ENCODE measurements around the gene ZNF232.
"Not testable (repeated sequence)": the region's sequence is repeated elsewhere in the genome, so short reads cannot be mapped to it uniquely, and the experiment has no call there.

ZNF232 gene

GRCh38 chr17:5133311-5133710 lies 21.6 kb upstream of the ZNF232 start:
- Histone ChIP-seq H4K20me1 (ENCODE audit: insufficient read depth, low read length) (no peaks in the 10 kb centered on the region), H3K27me3 (replicated peaks; ENCODE audit: insufficient read depth, low read length) (peaks cover 11% of the 10 kb centered on the region; the same call in 1 of the 2 replicates), H3K36me3 (replicated peaks; ENCODE audit: insufficient read depth, low read length) (no peaks in the 10 kb centered on the region), H3K4me2 (ENCODE audit: low read depth, low read length) (no peak overlapping the region), H3K4me1 (ENCODE audit: low read length) (no peaks in the 10 kb centered on the region), H3K9me2 (replicated peaks; ENCODE audit: insufficient read depth, low read length) (no peaks in the 10 kb centered on the region), H3K9me3 (replicated peaks; ENCODE audit: insufficient read depth, low read length) (no peaks in the 10 kb centered on the region), H3K4me3 (ENCODE audit: low read length) (no peak overlapping the region), H3F3A (ENCODE audit: insufficient read depth, low read length) (no peaks in the 10 kb centered on the region), H3K27ac (ENCODE audit: low read length) (no peak overlapping the region), H2AFZ (ENCODE audit: low read length) (no peak overlapping the region), H3K79me2 (ENCODE audit: low read length) (no peaks in the 10 kb centered on the region), H3K9ac (ENCODE audit: low read length) (no peak overlapping the region)
- TF ChIP-seq EZH2 (optimal IDR thresholded peaks at IDR 0.05; ENCODE audit: low read depth, low read length), result no peak
- no peak for TF ChIP-seq CTCF (IDR thresholded peaks at IDR 0.05; ENCODE audit: low read length)
- no peak for TF ChIP-seq EZH2phosphoT487 (IDR thresholded peaks at IDR 0.05; ENCODE audit: low read length)
- no peak for DNase-seq

- not testable (repeated sequence) for H3K9me3 ChIP-seq (replicated peaks; ENCODE audit: insufficient read depth, low read length); H3K4me2 ChIP-seq (ENCODE audit: low read depth, low read length); H2AFZ ChIP-seq (ENCODE audit: low read length); H3K27ac ChIP-seq (ENCODE audit: low read length); H3F3A ChIP-seq (ENCODE audit: insufficient read depth, low read length); DNase-seq; H3K36me3 ChIP-seq (replicated peaks; ENCODE audit: insufficient read depth, low read length); H3K4me1 ChIP-seq (ENCODE audit: low read length); H3K9ac ChIP-seq (ENCODE audit: low read length); H3K9me2 ChIP-seq (replicated peaks; ENCODE audit: insufficient read depth, low read length); H4K20me1 ChIP-seq (ENCODE audit: insufficient read depth, low read length); H3K79me2 ChIP-seq (ENCODE audit: low read length); H3K4me3 ChIP-seq (ENCODE audit: low read length)
- peaks cover 14% of the 10 kb centered on the region for H3K27me3 ChIP-seq (replicated peaks; ENCODE audit: insufficient read depth, low read length)
Observed at GRCh38 chr17:5132503-5133225, 21.0 kb upstream of the ZNF232 start.

GRCh38 chr17:5131799-5132502 lies 20.3 kb upstream of the ZNF232 start:
- not testable (repeated sequence) for H3K9me2 ChIP-seq (replicated peaks; ENCODE audit: insufficient read depth, low read length); H3K27ac ChIP-seq (ENCODE audit: low read length); H3K4me3 ChIP-seq (ENCODE audit: low read length); H3F3A ChIP-seq (ENCODE audit: insufficient read depth, low read length); H3K4me2 ChIP-seq (ENCODE audit: low read depth, low read length); H3K9ac ChIP-seq (ENCODE audit: low read length); H3K79me2 ChIP-seq (ENCODE audit: low read length); H3K9me3 ChIP-seq (replicated peaks; ENCODE audit: insufficient read depth, low read length); H3K36me3 ChIP-seq (replicated peaks; ENCODE audit: insufficient read depth, low read length); H3K4me1 ChIP-seq (ENCODE audit: low read length); H2AFZ ChIP-seq (ENCODE audit: low read length); H4K20me1 ChIP-seq (ENCODE audit: insufficient read depth, low read length); DNase-seq
- H3K27me3 ChIP-seq (replicated peaks; ENCODE audit: insufficient read depth, low read length), result peaks cover 18% of the 10 kb centered on the region

GRCh38 chr17:5131146-5131715 lies 19.6 kb upstream of the ZNF232 start:
- H3K4me1 ChIP-seq (ENCODE audit: low read length), result no peaks in the 10 kb centered on the region
- H4K20me1 ChIP-seq (ENCODE audit: insufficient read depth, low read length), result no peaks in the 10 kb centered on the region
- no peaks in the 10 kb centered on the region for H3F3A ChIP-seq (ENCODE audit: insufficient read depth, low read length)
- H3K36me3 ChIP-seq (replicated peaks; ENCODE audit: insufficient read depth, low read length), result no peaks in the 10 kb centered on the region
- no peak overlapping the region for H3K9ac ChIP-seq (ENCODE audit: low read length)
- TF ChIP-seq CTCF (IDR thresholded peaks at IDR 0.05; ENCODE audit: low read length) (no peak), EZH2phosphoT487 (IDR thresholded peaks at IDR 0.05; ENCODE audit: low read length) (no peak), EZH2 (optimal IDR thresholded peaks at IDR 0.05; ENCODE audit: low read depth, low read length) (no peak)
- H3K9me3 ChIP-seq (replicated peaks; ENCODE audit: insufficient read depth, low read length), result no peaks in the 10 kb centered on the region
- H3K9me2 ChIP-seq (replicated peaks; ENCODE audit: insufficient read depth, low read length), result no peaks in the 10 kb centered on the region
- no peak overlapping the region for H3K4me2 ChIP-seq (ENCODE audit: low read depth, low read length)
- H3K79me2 ChIP-seq (ENCODE audit: low read length), result no peaks in the 10 kb centered on the region
- DNase-seq, result no peak
- no peak overlapping the region for H3K4me3 ChIP-seq (ENCODE audit: low read length)
- peaks cover 18% of the 10 kb centered on the region for H3K27me3 ChIP-seq (replicated peaks; ENCODE audit: insufficient read depth, low read length)
- H2AFZ ChIP-seq (ENCODE audit: low read length), result no peak overlapping the region
- no peak overlapping the region for H3K27ac ChIP-seq (ENCODE audit: low read length)

- not testable (repeated sequence) for H2AFZ ChIP-seq (ENCODE audit: low read length); H3K79me2 ChIP-seq (ENCODE audit: low read length); H3F3A ChIP-seq (ENCODE audit: insufficient read depth, low read length); H3K4me3 ChIP-seq (ENCODE audit: low read length); H3K9me3 ChIP-seq (replicated peaks; ENCODE audit: insufficient read depth, low read length); H3K4me2 ChIP-seq (ENCODE audit: low read depth, low read length); DNase-seq; H3K4me1 ChIP-seq (ENCODE audit: low read length); H3K27ac ChIP-seq (ENCODE audit: low read length); H3K9ac ChIP-seq (ENCODE audit: low read length); H3K36me3 ChIP-seq (replicated peaks; ENCODE audit: insufficient read depth, low read length); H3K9me2 ChIP-seq (replicated peaks; ENCODE audit: insufficient read depth, low read length); H4K20me1 ChIP-seq (ENCODE audit: insufficient read depth, low read length)
- peaks cover 18% of the 10 kb centered on the region for H3K27me3 ChIP-seq (replicated peaks; ENCODE audit: insufficient read depth, low read length)
Observed at GRCh38 chr17:5130687-5131086, 19.0 kb upstream of the ZNF232 start.

- not testable (repeated sequence) for H3K9me3 ChIP-seq (replicated peaks; ENCODE audit: insufficient read depth, low read length); H2AFZ ChIP-seq (ENCODE audit: low read length); DNase-seq; H3F3A ChIP-seq (ENCODE audit: insufficient read depth, low read length); H3K9ac ChIP-seq (ENCODE audit: low read length); H3K27ac ChIP-seq (ENCODE audit: low read length); H3K79me2 ChIP-seq (ENCODE audit: low read length); H4K20me1 ChIP-seq (ENCODE audit: insufficient read depth, low read length); H3K9me2 ChIP-seq (replicated peaks; ENCODE audit: insufficient read depth, low read length); H3K4me3 ChIP-seq (ENCODE audit: low read length); H3K36me3 ChIP-seq (replicated peaks; ENCODE audit: insufficient read depth, low read length); H3K4me2 ChIP-seq (ENCODE audit: low read depth, low read length); H3K4me1 ChIP-seq (ENCODE audit: low read length)
- peaks cover 18% of the 10 kb centered on the region for H3K27me3 ChIP-seq (replicated peaks; ENCODE audit: insufficient read depth, low read length)
Observed at GRCh38 chr17:5130261-5130660, 18.6 kb upstream of the ZNF232 start.
